Measurements from ENCODE around the gene PCSK5.
"Not testable (repeated sequence)": the region's sequence is repeated elsewhere in the genome, so short reads cannot be mapped to it uniquely, and the experiment has no call there.

Gene PCSK5

DNA sequence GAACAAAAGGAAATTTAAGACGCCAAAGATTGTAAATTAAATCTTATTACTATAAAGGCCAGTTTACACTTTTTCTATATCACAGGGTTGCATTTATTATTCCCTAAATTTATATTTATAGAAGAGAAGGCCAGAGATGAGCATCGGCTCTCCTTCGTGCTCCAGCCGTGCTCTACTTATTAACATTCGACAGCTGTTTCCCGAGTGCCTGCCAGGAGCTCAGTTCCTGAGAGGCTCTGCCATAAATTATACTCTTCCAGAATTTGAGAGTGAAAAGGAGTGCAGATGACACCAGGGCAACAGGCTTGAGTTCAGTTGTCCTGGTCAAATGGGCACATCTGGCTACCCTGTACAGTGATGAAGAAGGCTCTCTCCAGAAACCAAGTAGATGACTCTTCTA is 70.1 kb downstream of the PCSK5 start:
- no peak for FAIRE-seq
- DNase-seq (ENCODE audit: insufficient read length, low spot score) = no peak

DNA sequence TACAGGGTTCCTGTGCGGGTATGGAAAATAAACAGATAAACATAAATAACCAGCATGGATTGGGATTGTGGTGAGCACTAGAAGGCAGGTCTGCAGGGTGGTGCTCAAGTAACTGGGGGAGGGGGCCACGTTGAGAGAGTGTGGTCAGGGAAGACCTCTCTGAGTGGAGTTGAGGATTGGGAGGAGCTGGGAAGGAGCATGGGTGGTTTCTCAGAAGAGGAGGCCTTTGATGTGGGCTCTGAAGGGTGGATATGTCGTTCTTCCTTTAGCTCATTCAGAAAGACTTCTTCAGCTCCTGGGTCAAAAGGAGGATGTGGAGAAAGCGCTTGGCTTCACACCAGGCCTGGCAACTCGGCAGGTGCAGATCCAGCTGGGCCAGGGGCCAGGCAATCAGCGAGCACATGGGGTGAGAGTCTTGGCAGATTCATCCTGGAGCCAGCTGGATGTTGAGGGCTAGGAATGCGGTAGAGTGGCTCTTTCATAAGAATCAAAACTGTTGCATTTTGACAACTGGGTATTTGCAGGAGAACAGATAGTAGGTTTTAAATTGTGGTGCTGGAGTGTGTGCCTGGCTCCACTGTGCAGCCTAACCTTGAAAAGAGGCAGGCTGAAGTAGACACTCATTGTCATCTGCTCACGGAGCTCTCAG is 71.7 kb downstream of the PCSK5 start:
- DNase-seq (ENCODE audit: insufficient read length, low spot score) (no peak), FAIRE-seq (no peak)

DNA sequence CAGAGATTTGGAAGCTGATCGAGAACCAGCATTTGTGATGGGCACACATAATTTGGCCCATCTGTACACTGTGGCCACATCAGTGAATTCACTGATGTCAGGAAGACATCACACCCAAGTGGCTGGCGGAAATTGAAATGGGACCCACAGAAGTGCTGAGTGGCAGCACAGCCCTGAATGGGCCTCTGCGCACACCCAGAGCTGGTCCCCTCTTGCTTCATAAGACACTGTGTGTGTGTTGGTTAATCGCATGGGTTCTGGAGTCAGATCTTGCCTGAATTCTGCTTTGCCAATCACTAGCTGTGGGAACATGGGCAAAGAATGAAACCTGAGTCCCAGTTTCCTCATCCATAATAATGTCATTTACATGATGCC is 72.2 kb downstream of the PCSK5 start:
- FAIRE-seq (no peak), DNase-seq (ENCODE audit: insufficient read length, low spot score) (no peak)

DNA sequence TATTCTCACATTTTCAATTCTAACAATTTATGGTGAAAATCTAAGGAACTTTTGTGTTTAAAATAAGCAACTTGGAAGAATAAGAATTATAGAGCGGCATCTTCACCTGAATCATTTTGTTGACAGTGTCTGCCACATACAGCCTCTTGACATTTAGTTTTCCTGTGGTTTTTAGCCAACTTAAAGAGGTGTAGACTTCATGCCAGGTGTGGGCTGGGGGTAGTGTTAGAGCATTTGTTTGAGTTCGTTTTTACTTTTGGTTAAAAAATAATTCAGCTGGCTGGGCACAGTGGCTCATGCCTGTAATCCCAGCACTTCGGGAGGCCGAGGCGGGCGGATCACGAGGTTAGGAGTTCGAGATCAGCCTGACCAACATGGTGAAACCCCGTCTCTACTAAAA is 72.8 kb downstream of the PCSK5 start:
- not testable (repeated sequence) for FAIRE-seq; DNase-seq (ENCODE audit: insufficient read length, low spot score)

DNA sequence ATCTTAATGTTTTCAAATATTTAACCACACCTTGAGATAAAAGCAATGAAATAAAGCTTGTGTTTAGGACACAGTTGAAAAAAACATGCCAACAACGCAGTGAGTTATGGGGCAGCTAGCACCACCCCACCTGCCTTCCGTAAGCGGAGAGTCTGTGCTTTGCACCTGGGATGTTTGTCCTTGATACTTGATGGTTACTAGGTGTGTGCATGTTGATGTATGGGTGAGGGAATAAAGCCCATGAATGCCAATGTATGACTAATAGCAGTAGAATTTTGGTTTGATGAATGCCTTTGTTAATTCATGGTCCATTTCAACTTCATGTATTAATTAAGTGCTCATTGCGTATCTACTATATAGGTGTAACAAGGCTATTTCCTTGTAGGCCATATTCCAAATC is 74.0 kb downstream of the PCSK5 start:
- FAIRE-seq (no peak), DNase-seq (ENCODE audit: insufficient read length, low spot score) (no peak)

GRCh38 chr9:75965231-75965630 is 74.8 kb downstream of the PCSK5 start:
- FAIRE-seq = no peak
- no peak for DNase-seq (ENCODE audit: insufficient read length, low spot score)

DNA sequence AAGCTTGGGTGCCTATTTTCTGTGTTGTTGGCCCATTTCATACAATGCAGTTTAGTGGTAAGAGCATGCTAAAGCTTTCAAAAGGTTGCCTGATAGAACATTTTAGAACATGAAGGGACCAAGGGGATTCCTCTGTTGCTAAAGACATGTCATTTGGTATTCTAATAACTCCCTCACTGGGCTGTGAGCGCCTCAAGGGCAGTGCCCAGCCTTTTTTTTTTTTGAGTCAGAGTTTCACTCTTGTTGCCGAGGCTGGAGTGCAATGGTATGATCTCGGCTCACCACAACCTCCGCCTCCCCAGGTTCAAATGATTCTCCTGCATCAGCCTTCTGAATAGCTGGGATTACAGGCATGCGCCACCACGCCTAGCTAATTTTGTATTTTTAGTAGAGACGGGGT is 77.1 kb downstream of the PCSK5 start:
- FAIRE-seq (no peak), DNase-seq (ENCODE audit: insufficient read length, low spot score) (no peak)

DNA sequence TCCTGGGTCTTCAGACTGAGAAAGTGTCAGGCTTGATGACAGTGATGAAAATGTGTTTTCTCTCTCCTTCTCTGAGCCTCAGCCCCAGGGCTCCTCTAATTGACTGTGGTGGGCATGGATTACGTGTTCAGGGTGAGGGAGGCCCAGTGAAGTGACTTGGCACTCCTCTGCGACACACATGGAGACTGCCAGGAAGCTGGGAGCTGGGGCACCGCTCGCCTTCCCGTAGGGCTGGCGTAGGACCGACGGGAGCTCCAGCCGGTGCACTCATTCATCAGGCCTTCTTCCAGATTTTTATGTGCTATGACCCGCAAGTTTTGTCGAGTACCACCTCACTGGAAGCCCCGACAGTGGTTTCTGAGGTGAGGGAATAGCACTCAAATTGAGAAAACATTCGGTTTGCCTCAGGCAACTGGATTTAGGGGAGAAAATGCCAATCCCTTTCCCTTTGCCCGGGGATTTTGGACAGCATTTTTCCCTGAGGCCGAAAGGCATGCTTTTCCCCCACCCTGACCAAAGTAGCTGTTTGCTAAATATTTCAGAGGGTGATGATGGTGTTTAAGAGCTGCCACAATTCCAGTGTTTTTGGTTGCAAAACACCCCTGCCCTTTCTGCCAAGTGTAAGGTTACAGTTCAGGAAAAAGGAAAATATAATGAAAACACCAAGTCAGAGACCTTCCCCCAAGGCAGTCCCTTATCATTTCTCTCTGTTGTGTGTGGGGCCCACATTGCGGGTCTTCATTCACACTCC is 83.7 kb downstream of the PCSK5 start:
- FAIRE-seq (no peak), DNase-seq (ENCODE audit: insufficient read length, low spot score) (no peak)

GRCh38 chr9:75975071-75975470 is 84.6 kb downstream of the PCSK5 start:
- FAIRE-seq = no peak
- DNase-seq (ENCODE audit: insufficient read length, low spot score) = no peak

DNA sequence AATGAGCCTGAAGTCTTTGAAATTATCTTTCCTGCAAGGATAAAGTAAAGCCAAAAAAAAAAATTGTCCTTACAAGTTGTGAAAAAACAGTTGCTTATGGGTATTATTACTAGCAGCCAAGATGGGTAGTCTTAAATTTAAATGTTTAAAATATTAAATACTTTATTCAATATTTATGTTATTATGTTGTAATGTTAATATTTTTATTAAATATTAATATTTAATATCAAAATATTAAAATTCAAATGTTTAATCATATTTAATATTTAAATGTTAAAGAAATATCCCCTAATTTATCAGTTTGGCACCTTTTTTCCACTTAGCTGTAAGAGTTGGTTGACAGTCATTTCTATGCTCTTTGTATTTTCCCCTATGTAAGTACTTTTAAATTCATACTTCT is 86.1 kb downstream of the PCSK5 start:
- no peak for DNase-seq (ENCODE audit: insufficient read length, low spot score)
- no peak for FAIRE-seq

- no peak for FAIRE-seq
- no peak for DNase-seq (ENCODE audit: insufficient read length, low spot score)
Observed at GRCh38 chr9:75979362-75979761, 88.9 kb downstream of the PCSK5 start.

- DNase-seq (ENCODE audit: insufficient read length, low spot score) (no peak), FAIRE-seq (no peak)
Observed at GRCh38 chr9:75983319-75984045, 93.0 kb downstream of the PCSK5 start.

GRCh38 chr9:75985515-75985914 is 95.0 kb downstream of the PCSK5 start:
- no peak for FAIRE-seq
- no peak for DNase-seq (ENCODE audit: insufficient read length, low spot score)

GRCh38 chr9:75988663-75989062 is 98.2 kb downstream of the PCSK5 start:
- FAIRE-seq (no peak), DNase-seq (ENCODE audit: insufficient read length, low spot score) (no peak)

DNA sequence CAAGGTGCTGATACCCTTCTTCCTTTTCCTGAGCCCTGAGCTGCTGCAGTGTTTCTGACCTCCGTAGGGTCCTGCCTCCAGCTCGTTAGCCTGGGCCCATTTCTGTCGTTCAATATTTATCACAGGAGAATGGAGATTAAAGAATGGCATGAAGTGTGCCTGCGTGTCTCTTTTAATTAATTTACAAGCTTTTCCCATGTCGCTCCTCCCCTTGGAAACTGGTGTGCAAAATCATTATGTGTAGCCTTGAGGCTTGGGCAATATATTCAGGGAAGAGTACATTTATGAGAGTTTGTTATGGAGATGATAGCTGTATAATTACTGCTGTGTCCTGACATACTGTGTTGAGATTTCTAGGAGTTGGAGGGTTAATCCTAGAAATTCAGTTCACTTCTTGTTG is 99.7 kb downstream of the PCSK5 start:
- FAIRE-seq (no peak), DNase-seq (ENCODE audit: insufficient read length, low spot score) (no peak)

DNA sequence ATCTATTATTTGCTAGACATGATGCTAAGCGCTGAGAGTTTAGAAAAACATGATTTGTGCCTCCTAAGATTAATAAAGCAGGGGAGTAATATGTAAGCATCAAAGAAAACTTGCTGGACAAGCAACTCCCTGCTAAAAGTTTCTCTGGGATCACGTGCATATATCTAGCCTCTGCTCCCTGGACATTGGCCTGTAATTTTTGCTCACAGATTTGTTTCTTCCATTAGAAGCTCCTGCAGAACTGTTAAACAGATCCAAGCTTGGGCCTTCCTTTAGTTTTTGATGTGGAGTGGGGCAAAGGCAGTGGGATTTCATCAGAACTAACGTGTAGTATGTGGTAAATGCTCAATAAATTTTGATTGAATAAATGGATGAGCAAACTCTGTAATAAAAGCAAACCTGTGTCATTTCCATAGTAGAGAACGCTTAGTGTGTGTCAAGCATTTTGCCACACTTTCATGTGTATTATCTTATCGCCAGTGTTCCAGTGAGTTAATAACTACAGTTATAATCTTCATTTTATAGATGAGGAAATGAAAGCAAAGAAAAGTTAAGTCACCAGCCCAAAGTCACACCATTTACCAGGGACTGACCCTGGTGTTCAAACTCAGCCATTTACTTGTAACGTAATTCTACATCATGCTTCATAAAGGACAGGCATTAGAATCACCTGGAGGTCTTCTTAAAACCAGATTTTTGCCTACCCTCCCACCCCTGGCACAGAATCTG is 100.3 kb downstream of the PCSK5 start:
- FAIRE-seq (no peak), DNase-seq (ENCODE audit: insufficient read length, low spot score) (no peak)

DNA sequence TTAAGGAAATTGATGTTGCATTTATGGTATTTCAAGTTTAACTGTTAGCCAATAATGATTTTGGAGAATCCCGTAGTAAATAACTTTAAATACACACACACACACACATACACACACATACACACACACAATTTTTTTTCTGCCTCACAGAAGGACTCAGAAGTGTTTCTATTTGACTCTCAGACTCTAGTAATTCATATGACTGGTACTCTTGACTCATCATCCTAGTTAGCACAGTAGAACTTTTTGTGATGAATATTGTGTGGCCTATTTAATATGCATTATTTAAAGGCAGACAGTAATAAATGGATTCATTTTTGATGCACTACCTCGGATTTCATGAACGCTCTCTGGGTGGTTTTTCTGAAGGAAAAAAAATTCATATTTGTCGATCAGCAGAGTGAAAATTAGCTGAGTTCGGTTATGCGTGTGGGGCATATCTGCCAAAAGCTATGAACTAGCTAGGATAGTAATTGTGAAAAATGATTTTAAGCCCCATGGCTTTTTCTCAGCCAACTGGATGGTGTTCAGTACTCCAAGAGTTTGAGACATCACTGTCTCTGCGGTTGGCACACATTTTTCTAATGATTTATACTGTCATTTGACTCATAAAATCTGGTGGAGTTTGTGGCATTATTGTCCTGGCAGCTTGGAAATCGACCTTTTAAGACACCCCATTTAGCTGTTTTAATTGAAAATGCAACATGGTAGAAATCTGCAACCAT is 102.2 kb downstream of the PCSK5 start:
- DNase-seq (ENCODE audit: insufficient read length, low spot score) (no peak), FAIRE-seq (no peak)

DNA sequence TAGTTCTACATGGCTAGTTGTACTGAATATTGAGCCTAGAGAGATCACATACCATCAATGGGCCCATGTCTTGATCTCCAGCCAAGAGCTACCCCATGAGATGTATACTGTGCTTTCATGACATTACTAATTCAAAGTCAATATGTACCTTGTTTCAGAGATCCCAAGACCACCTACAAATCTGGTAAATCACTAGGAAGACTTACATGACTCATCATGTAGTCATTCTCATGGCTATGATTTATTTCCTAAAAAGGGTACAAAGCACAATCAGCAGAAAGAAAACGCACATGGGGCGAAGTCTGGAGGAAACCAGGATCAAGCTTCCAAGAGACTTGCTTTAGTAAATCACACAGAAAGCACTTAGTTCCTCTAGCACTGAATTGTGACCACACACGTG is 103.0 kb downstream of the PCSK5 start:
- no peak for DNase-seq (ENCODE audit: insufficient read length, low spot score)
- FAIRE-seq = no peak

- DNase-seq (ENCODE audit: insufficient read length, low spot score) (no peak), FAIRE-seq (no peak)
Observed at GRCh38 chr9:75995066-75995465, 104.6 kb downstream of the PCSK5 start.

- FAIRE-seq (no peak), DNase-seq (ENCODE audit: insufficient read length, low spot score) (no peak)
Observed at GRCh38 chr9:75996726-75997125, 106.3 kb downstream of the PCSK5 start.

GRCh38 chr9:75997206-75997605 is 106.7 kb downstream of the PCSK5 start:
- FAIRE-seq = no peak

More at GRCh38 chr9:75997206-75997605, 106.7 kb downstream of the PCSK5 start:
- no peak for DNase-seq (ENCODE audit: insufficient read length, low spot score)
